ENCODE data around the gene CIB2.

DNA sequence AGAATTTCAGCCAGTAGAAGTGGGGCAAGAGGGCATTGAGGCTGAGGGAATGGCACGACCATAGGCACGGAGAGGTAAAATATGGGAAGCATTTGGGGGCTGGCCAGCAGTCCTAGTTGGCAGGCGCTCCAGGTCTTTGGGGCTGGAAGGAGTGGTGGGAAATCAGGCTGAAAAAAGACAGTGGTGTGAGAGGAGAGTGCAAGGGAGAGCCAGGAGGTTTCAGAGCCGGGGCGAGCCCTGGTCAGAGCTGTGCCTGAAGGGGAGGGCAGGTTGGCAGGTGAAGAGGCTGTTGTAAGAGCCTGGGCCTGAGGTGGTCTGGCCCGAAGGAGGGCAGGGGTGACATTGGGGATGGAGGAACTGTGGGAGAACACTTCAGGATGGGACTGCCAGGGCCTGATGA lies 16.3 kb upstream of the CIB2 start:
- TF ChIP-seq, protein P1, sequence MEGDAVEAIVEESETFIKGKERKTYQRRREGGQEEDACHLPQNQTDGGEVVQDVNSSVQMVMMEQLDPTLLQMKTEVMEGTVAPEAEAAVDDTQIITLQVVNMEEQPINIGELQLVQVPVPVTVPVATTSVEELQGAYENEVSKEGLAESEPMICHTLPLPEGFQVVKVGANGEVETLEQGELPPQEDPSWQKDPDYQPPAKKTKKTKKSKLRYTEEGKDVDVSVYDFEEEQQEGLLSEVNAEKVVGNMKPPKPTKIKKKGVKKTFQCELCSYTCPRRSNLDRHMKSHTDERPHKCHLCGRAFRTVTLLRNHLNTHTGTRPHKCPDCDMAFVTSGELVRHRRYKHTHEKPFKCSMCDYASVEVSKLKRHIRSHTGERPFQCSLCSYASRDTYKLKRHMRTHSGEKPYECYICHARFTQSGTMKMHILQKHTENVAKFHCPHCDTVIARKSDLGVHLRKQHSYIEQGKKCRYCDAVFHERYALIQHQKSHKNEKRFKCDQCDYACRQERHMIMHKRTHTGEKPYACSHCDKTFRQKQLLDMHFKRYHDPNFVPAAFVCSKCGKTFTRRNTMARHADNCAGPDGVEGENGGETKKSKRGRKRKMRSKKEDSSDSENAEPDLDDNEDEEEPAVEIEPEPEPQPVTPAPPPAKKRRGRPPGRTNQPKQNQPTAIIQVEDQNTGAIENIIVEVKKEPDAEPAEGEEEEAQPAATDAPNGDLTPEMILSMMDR (conservative IDR thresholded peaks at IDR 0.05; ENCODE audit: low read depth in 2 of 2): no peak
- TF ChIP-seq, protein P2, sequence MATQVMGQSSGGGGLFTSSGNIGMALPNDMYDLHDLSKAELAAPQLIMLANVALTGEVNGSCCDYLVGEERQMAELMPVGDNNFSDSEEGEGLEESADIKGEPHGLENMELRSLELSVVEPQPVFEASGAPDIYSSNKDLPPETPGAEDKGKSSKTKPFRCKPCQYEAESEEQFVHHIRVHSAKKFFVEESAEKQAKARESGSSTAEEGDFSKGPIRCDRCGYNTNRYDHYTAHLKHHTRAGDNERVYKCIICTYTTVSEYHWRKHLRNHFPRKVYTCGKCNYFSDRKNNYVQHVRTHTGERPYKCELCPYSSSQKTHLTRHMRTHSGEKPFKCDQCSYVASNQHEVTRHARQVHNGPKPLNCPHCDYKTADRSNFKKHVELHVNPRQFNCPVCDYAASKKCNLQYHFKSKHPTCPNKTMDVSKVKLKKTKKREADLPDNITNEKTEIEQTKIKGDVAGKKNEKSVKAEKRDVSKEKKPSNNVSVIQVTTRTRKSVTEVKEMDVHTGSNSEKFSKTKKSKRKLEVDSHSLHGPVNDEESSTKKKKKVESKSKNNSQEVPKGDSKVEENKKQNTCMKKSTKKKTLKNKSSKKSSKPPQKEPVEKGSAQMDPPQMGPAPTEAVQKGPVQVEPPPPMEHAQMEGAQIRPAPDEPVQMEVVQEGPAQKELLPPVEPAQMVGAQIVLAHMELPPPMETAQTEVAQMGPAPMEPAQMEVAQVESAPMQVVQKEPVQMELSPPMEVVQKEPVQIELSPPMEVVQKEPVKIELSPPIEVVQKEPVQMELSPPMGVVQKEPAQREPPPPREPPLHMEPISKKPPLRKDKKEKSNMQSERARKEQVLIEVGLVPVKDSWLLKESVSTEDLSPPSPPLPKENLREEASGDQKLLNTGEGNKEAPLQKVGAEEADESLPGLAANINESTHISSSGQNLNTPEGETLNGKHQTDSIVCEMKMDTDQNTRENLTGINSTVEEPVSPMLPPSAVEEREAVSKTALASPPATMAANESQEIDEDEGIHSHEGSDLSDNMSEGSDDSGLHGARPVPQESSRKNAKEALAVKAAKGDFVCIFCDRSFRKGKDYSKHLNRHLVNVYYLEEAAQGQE (IDR thresholded peaks at IDR 0.05; ENCODE audit: unreplicated experiment): no peak
- no peak for TF ChIP-seq EZH2 (IDR thresholded peaks at IDR 0.05; ENCODE audit: low read depth, unreplicated experiment)
- TF ChIP-seq POLR2AphosphoS5 (IDR thresholded peaks at IDR 0.05; ENCODE audit: low read depth): no peak
- no peak for TF ChIP-seq EZH2phosphoT487 (IDR thresholded peaks at IDR 0.05; ENCODE audit: unreplicated experiment)

All from GM23338 (cell line).